ENCODE results near the gene IFIT1B.

Gene IFIT1B

DNA sequence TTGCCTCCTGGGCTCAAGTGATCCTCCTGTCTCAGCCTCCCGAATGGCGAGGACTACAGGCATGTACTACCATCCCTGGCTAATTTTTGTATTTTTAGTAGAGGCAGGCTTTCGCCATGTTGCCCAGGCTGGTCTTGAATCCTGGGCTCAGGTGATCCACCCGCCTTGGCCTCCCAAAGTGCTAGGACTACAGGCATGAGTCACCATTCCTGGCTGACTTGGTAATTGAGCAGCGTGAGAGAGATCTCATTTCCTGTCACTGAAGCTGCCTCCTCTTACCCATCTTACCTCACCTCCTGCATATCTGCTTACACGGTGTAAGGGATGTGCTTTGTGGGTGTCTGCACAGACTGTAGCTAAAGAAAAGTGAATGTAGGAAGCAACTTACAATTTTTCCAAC, 40.4 kb upstream of the IFIT1B start:
- Histone ChIP-seq H3K4me1 (ENCODE audit: control insufficient read depth, insufficient read depth, low read length) (0 out of 2 replicates have a peak, but pooled peaks cover 3% of the 10 kb centered on the region), H3K9me3 (ENCODE audit: control insufficient read depth, insufficient read depth, low read depth, low read length) (no peaks in the 10 kb centered on the region), H3K4me3 (ENCODE audit: low read depth, low read length) (no peak overlapping the region), H3K27ac (ENCODE audit: extremely low read depth, low read depth, low read length) (no peak overlapping the region), H3K36me3 (ENCODE audit: control insufficient read depth in 2 of 2, insufficient read depth in 1 of 2, low read length in 2 of 2) (no peaks in the 10 kb centered on the region)
- POLR2A ChIA-PET: no interaction called here
- TF ChIP-seq SP7 (tag by site-specific recombination; IDR thresholded peaks at IDR 0.05): peak; percentile 55
- TF ChIP-seq ZNF138 (tag by site-specific recombination; IDR thresholded peaks at IDR 0.05; ENCODE audit: borderline replicate concordance): no peak
- TF ChIP-seq, protein P1, sequence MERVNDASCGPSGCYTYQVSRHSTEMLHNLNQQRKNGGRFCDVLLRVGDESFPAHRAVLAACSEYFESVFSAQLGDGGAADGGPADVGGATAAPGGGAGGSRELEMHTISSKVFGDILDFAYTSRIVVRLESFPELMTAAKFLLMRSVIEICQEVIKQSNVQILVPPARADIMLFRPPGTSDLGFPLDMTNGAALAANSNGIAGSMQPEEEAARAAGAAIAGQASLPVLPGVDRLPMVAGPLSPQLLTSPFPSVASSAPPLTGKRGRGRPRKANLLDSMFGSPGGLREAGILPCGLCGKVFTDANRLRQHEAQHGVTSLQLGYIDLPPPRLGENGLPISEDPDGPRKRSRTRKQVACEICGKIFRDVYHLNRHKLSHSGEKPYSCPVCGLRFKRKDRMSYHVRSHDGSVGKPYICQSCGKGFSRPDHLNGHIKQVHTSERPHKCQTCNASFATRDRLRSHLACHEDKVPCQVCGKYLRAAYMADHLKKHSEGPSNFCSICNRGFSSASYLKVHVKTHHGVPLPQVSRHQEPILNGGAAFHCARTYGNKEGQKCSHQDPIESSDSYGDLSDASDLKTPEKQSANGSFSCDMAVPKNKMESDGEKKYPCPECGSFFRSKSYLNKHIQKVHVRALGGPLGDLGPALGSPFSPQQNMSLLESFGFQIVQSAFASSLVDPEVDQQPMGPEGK (tag by site-specific recombination; IDR thresholded peaks at IDR 0.05): peak; percentile 28; the same call in 1 of the 2 replicates
- no peak for TF ChIP-seq ZNF184 (tag by site-specific recombination; IDR thresholded peaks at IDR 0.05)
- peak; percentile 63; the same call in 1 of the 2 replicates for TF ChIP-seq PRDM1 (tag by site-specific recombination; IDR thresholded peaks at IDR 0.05)
- TF ChIP-seq ZNF658 (tag by site-specific recombination; IDR thresholded peaks at IDR 0.05): no peak
- TF ChIP-seq, protein P2, sequence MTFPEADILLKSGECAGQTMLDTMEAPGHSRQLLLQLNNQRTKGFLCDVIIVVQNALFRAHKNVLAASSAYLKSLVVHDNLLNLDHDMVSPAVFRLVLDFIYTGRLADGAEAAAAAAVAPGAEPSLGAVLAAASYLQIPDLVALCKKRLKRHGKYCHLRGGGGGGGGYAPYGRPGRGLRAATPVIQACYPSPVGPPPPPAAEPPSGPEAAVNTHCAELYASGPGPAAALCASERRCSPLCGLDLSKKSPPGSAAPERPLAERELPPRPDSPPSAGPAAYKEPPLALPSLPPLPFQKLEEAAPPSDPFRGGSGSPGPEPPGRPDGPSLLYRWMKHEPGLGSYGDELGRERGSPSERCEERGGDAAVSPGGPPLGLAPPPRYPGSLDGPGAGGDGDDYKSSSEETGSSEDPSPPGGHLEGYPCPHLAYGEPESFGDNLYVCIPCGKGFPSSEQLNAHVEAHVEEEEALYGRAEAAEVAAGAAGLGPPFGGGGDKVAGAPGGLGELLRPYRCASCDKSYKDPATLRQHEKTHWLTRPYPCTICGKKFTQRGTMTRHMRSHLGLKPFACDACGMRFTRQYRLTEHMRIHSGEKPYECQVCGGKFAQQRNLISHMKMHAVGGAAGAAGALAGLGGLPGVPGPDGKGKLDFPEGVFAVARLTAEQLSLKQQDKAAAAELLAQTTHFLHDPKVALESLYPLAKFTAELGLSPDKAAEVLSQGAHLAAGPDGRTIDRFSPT (tag by site-specific recombination; IDR thresholded peaks at IDR 0.05): peak; percentile 50; the same call in 1 of the 2 replicates
- TF ChIP-seq ZNF175 (tag by site-specific recombination; IDR thresholded peaks at IDR 0.05): no peak
- peak; percentile 56 for TF ChIP-seq GLIS1 (tag by site-specific recombination; IDR thresholded peaks at IDR 0.05)
- 0 out of 2 replicates have a peak, but pooled peaks have one; percentile 20 for TF ChIP-seq ZNF335 (tag by site-specific recombination; conservative IDR thresholded peaks at IDR 0.05)
- TF ChIP-seq, protein P3, sequence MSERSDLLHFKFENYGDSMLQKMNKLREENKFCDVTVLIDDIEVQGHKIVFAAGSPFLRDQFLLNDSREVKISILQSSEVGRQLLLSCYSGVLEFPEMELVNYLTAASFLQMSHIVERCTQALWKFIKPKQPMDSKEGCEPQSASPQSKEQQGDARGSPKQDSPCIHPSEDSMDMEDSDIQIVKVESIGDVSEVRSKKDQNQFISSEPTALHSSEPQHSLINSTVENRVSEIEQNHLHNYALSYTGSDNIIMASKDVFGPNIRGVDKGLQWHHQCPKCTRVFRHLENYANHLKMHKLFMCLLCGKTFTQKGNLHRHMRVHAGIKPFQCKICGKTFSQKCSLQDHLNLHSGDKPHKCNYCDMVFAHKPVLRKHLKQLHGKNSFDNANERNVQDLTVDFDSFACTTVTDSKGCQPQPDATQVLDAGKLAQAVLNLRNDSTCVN (tag by site-specific recombination; optimal IDR thresholded peaks at IDR 0.05): no peak
- peak; percentile 65; the same call in 1 of the 2 replicates for TF ChIP-seq ZNF629 (tag by site-specific recombination; IDR thresholded peaks at IDR 0.05)
- TF ChIP-seq SP2 (tag by site-specific recombination; IDR thresholded peaks at IDR 0.05): no peak
- no peak for TF ChIP-seq ZNF76 (tag by site-specific recombination; IDR thresholded peaks at IDR 0.05; ENCODE audit: borderline replicate concordance, low read depth)
- TF ChIP-seq ZNF366 (tag by site-specific recombination; conservative IDR thresholded peaks at IDR 0.05): peak; percentile 39; the same call in 1 of the 2 replicates
- peak; percentile 52 for TF ChIP-seq ZNF394 (tag by site-specific recombination; IDR thresholded peaks at IDR 0.05; ENCODE audit: borderline replicate concordance)
- TF ChIP-seq, protein P4, sequence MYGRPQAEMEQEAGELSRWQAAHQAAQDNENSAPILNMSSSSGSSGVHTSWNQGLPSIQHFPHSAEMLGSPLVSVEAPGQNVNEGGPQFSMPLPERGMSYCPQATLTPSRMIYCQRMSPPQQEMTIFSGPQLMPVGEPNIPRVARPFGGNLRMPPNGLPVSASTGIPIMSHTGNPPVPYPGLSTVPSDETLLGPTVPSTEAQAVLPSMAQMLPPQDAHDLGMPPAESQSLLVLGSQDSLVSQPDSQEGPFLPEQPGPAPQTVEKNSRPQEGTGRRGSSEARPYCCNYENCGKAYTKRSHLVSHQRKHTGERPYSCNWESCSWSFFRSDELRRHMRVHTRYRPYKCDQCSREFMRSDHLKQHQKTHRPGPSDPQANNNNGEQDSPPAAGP (tag by site-specific recombination; IDR thresholded peaks at IDR 0.05): peak; percentile 73; the same call in 1 of the 2 replicates
- TF ChIP-seq, protein P5, sequence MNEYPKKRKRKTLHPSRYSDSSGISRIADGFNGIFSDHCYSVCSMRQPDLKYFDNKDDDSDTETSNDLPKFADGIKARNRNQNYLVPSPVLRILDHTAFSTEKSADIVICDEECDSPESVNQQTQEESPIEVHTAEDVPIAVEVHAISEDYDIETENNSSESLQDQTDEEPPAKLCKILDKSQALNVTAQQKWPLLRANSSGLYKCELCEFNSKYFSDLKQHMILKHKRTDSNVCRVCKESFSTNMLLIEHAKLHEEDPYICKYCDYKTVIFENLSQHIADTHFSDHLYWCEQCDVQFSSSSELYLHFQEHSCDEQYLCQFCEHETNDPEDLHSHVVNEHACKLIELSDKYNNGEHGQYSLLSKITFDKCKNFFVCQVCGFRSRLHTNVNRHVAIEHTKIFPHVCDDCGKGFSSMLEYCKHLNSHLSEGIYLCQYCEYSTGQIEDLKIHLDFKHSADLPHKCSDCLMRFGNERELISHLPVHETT (tag by site-specific recombination; IDR thresholded peaks at IDR 0.05): peak; percentile 70; the same call in 1 of the 2 replicates
- TF ChIP-seq, protein P6, sequence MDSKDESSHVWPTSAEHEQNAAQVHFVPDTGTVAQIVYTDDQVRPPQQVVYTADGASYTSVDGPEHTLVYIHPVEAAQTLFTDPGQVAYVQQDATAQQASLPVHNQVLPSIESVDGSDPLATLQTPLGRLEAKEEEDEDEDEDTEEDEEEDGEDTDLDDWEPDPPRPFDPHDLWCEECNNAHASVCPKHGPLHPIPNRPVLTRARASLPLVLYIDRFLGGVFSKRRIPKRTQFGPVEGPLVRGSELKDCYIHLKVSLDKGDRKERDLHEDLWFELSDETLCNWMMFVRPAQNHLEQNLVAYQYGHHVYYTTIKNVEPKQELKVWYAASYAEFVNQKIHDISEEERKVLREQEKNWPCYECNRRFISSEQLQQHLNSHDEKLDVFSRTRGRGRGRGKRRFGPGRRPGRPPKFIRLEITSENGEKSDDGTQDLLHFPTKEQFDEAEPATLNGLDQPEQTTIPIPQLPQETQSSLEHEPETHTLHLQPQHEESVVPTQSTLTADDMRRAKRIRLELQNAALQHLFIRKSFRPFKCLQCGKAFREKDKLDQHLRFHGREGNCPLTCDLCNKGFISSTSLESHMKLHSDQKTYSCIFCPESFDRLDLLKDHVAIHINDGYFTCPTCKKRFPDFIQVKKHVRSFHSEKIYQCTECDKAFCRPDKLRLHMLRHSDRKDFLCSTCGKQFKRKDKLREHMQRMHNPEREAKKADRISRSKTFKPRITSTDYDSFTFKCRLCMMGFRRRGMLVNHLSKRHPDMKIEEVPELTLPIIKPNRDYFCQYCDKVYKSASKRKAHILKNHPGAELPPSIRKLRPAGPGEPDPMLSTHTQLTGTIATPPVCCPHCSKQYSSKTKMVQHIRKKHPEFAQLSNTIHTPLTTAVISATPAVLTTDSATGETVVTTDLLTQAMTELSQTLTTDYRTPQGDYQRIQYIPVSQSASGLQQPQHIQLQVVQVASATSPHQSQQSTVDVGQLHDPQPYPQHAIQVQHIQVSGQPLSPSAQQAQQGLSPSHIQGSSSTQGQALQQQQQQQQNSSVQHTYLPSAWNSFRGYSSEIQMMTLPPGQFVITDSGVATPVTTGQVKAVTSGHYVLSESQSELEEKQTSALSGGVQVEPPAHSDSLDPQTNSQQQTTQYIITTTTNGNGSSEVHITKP (tag by site-specific recombination; IDR thresholded peaks at IDR 0.05): peak; percentile 12; the same call in 1 of the 2 replicates
- 0 out of 2 replicates have a peak, but pooled peaks have one; percentile 16 for TF ChIP-seq ZNF600 (tag by site-specific recombination; IDR thresholded peaks at IDR 0.05)
- CTCF ChIA-PET: interaction anchor here (0.5 kb wide), 1 partner anchor 55 kb away, joined by 5 read pairs; the partner anchor contains the start of gene IFIT1
